Gastroesophageal sphincter (tissue), 3 donors: ENCODE data around the gene YJU2.

Experiments used
- CTCF ChIP-seq, 4 experiments: fragments of 200-600 bp in 2 of 4; fragments of 450-650 bp in 2 of 4; sonication (generic) in 1 of 4; IDR thresholded peaks; one replicate each; pipeline ENCODE4 v1.5.1; 2017 to 2019; ENCODE audit warnings: antibody characterized with exemption in 4 of 4, mild to moderate bottlenecking in 2 of 4, moderate library complexity in 2 of 4
- EP300 ChIP-seq: sonication (generic); formaldehyde crosslinking; IDR thresholded peaks from one replicate; pipeline ENCODE4 v1.6.1; 2017; ENCODE audit warnings: antibody characterized with exemption, mild to moderate bottlenecking

- no peak for TF ChIP-seq CTCF (IDR thresholded peaks at IDR 0.05)
- TF ChIP-seq EP300 = no peak
Measured at GRCh38 chr19:4300589-4300988, 53.7 kb downstream of the YJU2 start.
